IMR-90 (cell line): ENCODE data around the gene SCGB1A1. TPM values are rescaled to one million over a fixed set of nuclear protein-coding genes. Genes with fewer than 3 reads are reported as not detected.

Experiments used
- ATAC-seq: fragments of 200-7000 bp; cut with Tn5 transposase; 2 replicates; pipeline ENCODE4 v1.9.1; 2020; ENCODE audit warnings: low read depth, mild to moderate bottlenecking, moderate library complexity
- BruUV-seq: library from RNA; stranded (reverse); fragments of 400-500 nt; replicated peaks from 2 replicates; lab custom pipeline; 2021; lab: Mats Ljungman, UMichigan
- CTCF ChIA-PET: fragments of 300-600 bp; formaldehyde crosslinking; extraction: SDS; loops from one replicate; lab custom pipeline; 2021; ENCODE audit warnings: antibody characterized with exemption; lab: Yijun Ruan, JAX
- POLR2A ChIA-PET: fragments of 300-600 bp; sonication (Branson Sonifier 250); formaldehyde crosslinking; loops from one replicate; lab custom pipeline; 2022; ENCODE audit warnings: antibody characterized with exemption; ENCODE audit not compliant: unreplicated experiment; lab: Charles Lee
- DNase-seq: peaks from one replicate; pipeline ENCODE4 v3.0.0; 2013
- H2AFZ ChIP-seq: replicated peaks from 2 replicates; pipeline ENCODE3; 2013; ENCODE audit warnings: low read length, mild to moderate bottlenecking; ENCODE audit not compliant: poor library complexity
- H2AK5ac ChIP-seq: 2 replicates; pipeline ENCODE4 v1.6.1; 2013; ENCODE audit warnings: low read depth, low read length, inconsistent platforms
- H2AK9ac ChIP-seq: replicated peaks from 2 replicates; pipeline ENCODE3; 2013; ENCODE audit warnings: mild to moderate bottlenecking, low read depth, low read length, moderate library complexity; ENCODE audit not compliant: poor library complexity
- H2BK120ac ChIP-seq: 2 replicates; pipeline ENCODE4 v1.6.1; 2013; ENCODE audit warnings: low read depth, low read length, inconsistent platforms
- H2BK15ac ChIP-seq: 3 replicates; pipeline ENCODE4 v1.6.1; 2013; ENCODE audit warnings: low read depth, low read length, inconsistent platforms
- H2BK20ac ChIP-seq: 2 replicates; pipeline ENCODE4 v1.6.1; 2013; ENCODE audit warnings: low read depth, mild to moderate bottlenecking, inconsistent platforms, low read length, moderate library complexity
- H2BK5ac ChIP-seq: 2 replicates; pipeline ENCODE4 v1.6.1; 2013; ENCODE audit warnings: mild to moderate bottlenecking, low read depth, low read length, inconsistent platforms; ENCODE audit not compliant: poor library complexity, severe bottlenecking
- H3K14ac ChIP-seq: replicated peaks from 2 replicates; pipeline ENCODE4 v1.6.1; 2013; ENCODE audit warnings: low read depth, low read length, inconsistent platforms
- H3K18ac ChIP-seq: 2 replicates; pipeline ENCODE4 v1.6.1; 2013; ENCODE audit warnings: low read depth, low read length, control low read depth
- H3K23ac ChIP-seq: 2 replicates; pipeline ENCODE4 v1.6.1; 2013; ENCODE audit warnings: low read depth, low read length, inconsistent platforms
- H3K27ac ChIP-seq: 2 replicates; pipeline ENCODE4 v1.5.1; 2013; ENCODE audit warnings: mild to moderate bottlenecking, control low read depth, low read length; ENCODE audit not compliant: insufficient read depth
- H3K27me3 ChIP-seq: 2 replicates; pipeline ENCODE4 v1.6.1; 2013; ENCODE audit warnings: low read length; ENCODE audit not compliant: control insufficient read depth, insufficient read depth
- H3K36me3 ChIP-seq: 2 replicates; pipeline ENCODE4 v1.6.1; 2013; ENCODE audit warnings: low read length, mixed read lengths; ENCODE audit not compliant: control insufficient read depth, insufficient read depth
- H3K4ac ChIP-seq: 2 replicates; pipeline ENCODE4 v1.6.1; 2013; ENCODE audit warnings: low read depth, low read length, inconsistent platforms
- H3K4me1 ChIP-seq: 2 replicates; pipeline ENCODE4 v1.6.1; 2013; ENCODE audit warnings: low read length, mixed read lengths; ENCODE audit not compliant: control insufficient read depth, insufficient read depth
- H3K4me2 ChIP-seq: 2 replicates; pipeline ENCODE4 v1.6.1; 2013; ENCODE audit warnings: low read depth, mild to moderate bottlenecking, control low read depth, low read length, moderate library complexity
- H3K4me3 ChIP-seq: 2 replicates; pipeline ENCODE4 v1.5.1; 2013; ENCODE audit warnings: low read depth, mild to moderate bottlenecking, control low read depth, low read length, moderate library complexity; ENCODE audit not compliant: insufficient read depth
- H3K56ac ChIP-seq: 2 replicates; pipeline ENCODE4 v1.6.1; 2013; ENCODE audit warnings: low read length, inconsistent platforms; ENCODE audit not compliant: insufficient read depth; ENCODE audit errors: extremely low read depth
- H3K79me1 ChIP-seq, 2 experiments: 2 replicates each; pipeline ENCODE4 v1.6.1; 2013; ENCODE audit warnings: low read length in 2 of 2, inconsistent platforms in 1 of 2, low read depth in 1 of 2
- H3K9ac ChIP-seq: 2 replicates; pipeline ENCODE4 v1.6.1; 2013; ENCODE audit warnings: low read depth, low read length, control low read depth
- H3K9me1 ChIP-seq: 2 replicates; pipeline ENCODE4 v1.6.1; 2013; ENCODE audit warnings: low read length, inconsistent platforms; ENCODE audit not compliant: insufficient read depth
- H3K9me3 ChIP-seq: 2 replicates; pipeline ENCODE4 v1.6.1; 2013; ENCODE audit warnings: low read length; ENCODE audit not compliant: control insufficient read depth, insufficient read depth
- H4K20me1 ChIP-seq: 2 replicates; pipeline ENCODE4 v1.6.1; 2013; ENCODE audit warnings: low read length, inconsistent platforms; ENCODE audit not compliant: insufficient read depth
- H4K5ac ChIP-seq: 2 replicates; pipeline ENCODE4 v1.6.1; 2013; ENCODE audit warnings: mild to moderate bottlenecking, low read depth, low read length, control low read depth
- H4K8ac ChIP-seq, 2 experiments: 2 replicates each; pipeline ENCODE4 v1.6.1; 2013; ENCODE audit warnings: low read depth in 2 of 2, low read length in 2 of 2, control low read depth in 1 of 2, inconsistent platforms in 1 of 2
- H4K91ac ChIP-seq: 2 replicates; pipeline ENCODE4 v1.6.1; 2013; ENCODE audit warnings: low read depth, low read length, inconsistent platforms; ENCODE audit not compliant: insufficient read depth
- CHD1 ChIP-seq: IDR thresholded peaks from 2 replicates; pipeline ENCODE4 v1.6.1; 2012; ENCODE audit warnings: low read depth, low read length, improper control_type of control experiment
- MAFK ChIP-seq: IDR thresholded peaks from 2 replicates; pipeline ENCODE4 v1.6.1; 2012; ENCODE audit warnings: low read depth, low read length, improper control_type of control experiment
- POLR2A ChIP-seq: IDR thresholded peaks from 2 replicates; pipeline ENCODE4 v1.6.1; 2012; ENCODE audit warnings: mild to moderate bottlenecking, low read depth, low read length
- RAD21 ChIP-seq: IDR thresholded peaks from 2 replicates; pipeline ENCODE4 v1.6.1; 2012; ENCODE audit warnings: low read length, improper control_type of control experiment
- RCOR1 ChIP-seq: IDR thresholded peaks from 2 replicates; pipeline ENCODE4 v1.6.1; 2012; ENCODE audit warnings: mild to moderate bottlenecking, low read length, improper control_type of control experiment; ENCODE audit not compliant: insufficient replicate concordance
- RFX5 ChIP-seq: IDR thresholded peaks from 2 replicates; pipeline ENCODE4 v1.8.0; 2012; ENCODE audit warnings: low read depth, mild to moderate bottlenecking, low read length, moderate library complexity
- WGBS, 2 experiments: methylation state at CpG; one replicate each; pipeline versions ENCODE4 v1.1.5 to v1.1.7; 2013; ENCODE audit warnings: missing lambda C conversion rate in 2 of 2; ENCODE audit not compliant: insufficient read length in 1 of 2; ENCODE audit errors: extremely low coverage in 2 of 2; 5-methylcytosine and 5-hydroxymethylcytosine counted together
- dilution Hi-C: fragments of 300-500 bp; cut with HindIII; formaldehyde crosslinking; loops from one replicate; pipeline ENCODE4 v1.14.3; 2018; ENCODE audit warnings: low sequenced_read_pairs; ENCODE audit not compliant: unreplicated experiment
- in situ Hi-C: fragments of 300-500 bp; cut with MboI; formaldehyde crosslinking; loops from 3 replicates; pipeline ENCODE4 v1.14.3; 2019; ENCODE audit warnings: low sequenced_read_pairs, inconsistent platforms, mixed read lengths
- intact Hi-C: fragments of 100-400 bp; cut with micrococcal nuclease; formaldehyde crosslinking; loops from 2 replicates; pipeline ENCODE4 v1.10.0; 2022
- polyA plus RNA-seq, 3 experiments: library from polyadenylated mRNA; depleted of rRNA; stranded (reverse); fragments of >200 nt; gene quantifications; 2 replicates each; pipeline ENCODE4 v1.2.3, GENCODE V29; 2012; ENCODE audit warnings: low replicate concordance in 1 of 3
- total RNA-seq: library from RNA; depleted of rRNA; stranded (reverse); fragments of >200 nt; gene quantifications from 2 replicates; pipeline ENCODE4 v1.2.3, GENCODE V29; 2012
- TF ChIP-seq, protein P1 (sequence below): fragments of 150-350 bp; IDR thresholded peaks from 2 replicates; pipeline ENCODE4 v1.6.1; 2017; ENCODE audit warnings: mild to moderate bottlenecking, antibody characterized with exemption, low read length, low read depth
- TF ChIP-seq, protein P2 (sequence below): conservative IDR thresholded peaks from 2 replicates; pipeline ENCODE4 v1.5.1; 2012; ENCODE audit warnings: mild to moderate bottlenecking, low read depth, low read length, improper control_type of control experiment

SCGB1A1 gene
- total and polyA plus RNA-seq, 2 of the 4 experiments (the other 2 are of a cell fraction), result not detected

DNA sequence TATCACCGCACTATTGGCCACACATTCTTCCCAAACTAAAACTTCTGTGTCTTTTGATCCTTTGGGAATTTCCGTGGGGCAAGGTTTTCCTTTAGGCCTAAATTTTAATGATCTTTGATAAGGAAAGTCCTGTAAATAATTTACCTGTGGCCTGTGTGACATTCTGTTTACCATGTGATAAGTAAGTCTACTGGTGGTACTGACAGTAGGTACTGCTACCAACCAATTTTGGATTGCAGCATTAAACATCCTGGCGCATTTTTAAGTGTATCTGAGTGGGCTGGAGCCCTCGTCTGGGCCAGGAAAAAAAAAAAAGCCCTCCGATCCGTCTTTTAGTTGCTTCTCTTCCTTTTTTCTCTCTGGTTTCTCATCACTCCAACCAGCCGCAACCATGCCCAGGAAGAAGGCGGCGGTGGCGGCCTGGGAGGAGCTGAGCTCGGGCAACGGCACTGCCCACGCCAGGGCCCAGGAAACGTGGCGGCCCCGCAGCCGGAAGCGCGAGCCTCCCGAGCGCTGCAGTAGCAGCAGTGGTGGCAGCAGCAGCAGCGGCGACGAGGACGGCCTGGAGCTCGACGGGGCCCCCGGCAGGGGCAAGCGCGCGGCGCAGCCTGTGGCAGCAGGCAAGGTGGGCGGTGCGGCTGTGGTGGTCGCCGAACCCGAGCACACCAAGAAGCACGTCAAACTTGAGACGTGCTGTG, 47.9 kb upstream of the SCGB1A1 start:
- no peaks in the 10 kb centered on the region for H4K20me1 ChIP-seq
- no peaks in the 10 kb centered on the region for H3K36me3 ChIP-seq
- H3K23ac ChIP-seq, result no peak overlapping the region
- H3K4ac ChIP-seq, result no peak overlapping the region
- in situ Hi-C loops (no loop called here), dilution Hi-C loops (no loop called here), intact Hi-C loops (no loop called here)
- ATAC-seq, result no peak; the same call in 1 of the 2 replicates
- BruUV-seq, result no TSS peak
- H2AFZ ChIP-seq, result no peak overlapping the region
- CTCF ChIA-PET, result no interaction called here
- no peak overlapping the region for H2BK5ac ChIP-seq
- no peak overlapping the region for H2AK5ac ChIP-seq
- peaks cover 14% of the 10 kb centered on the region; the same call in 1 of the 2 replicates for H3K27me3 ChIP-seq
- POLR2A ChIA-PET, result no interaction called here
- TF ChIP-seq, protein P1, sequence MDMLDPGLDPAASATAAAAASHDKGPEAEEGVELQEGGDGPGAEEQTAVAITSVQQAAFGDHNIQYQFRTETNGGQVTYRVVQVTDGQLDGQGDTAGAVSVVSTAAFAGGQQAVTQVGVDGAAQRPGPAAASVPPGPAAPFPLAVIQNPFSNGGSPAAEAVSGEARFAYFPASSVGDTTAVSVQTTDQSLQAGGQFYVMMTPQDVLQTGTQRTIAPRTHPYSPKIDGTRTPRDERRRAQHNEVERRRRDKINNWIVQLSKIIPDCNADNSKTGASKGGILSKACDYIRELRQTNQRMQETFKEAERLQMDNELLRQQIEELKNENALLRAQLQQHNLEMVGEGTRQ, result no peak
- TF ChIP-seq CHD1 (no peak), RCOR1 (no peak), MAFK (no peak), RFX5 (no peak), RAD21 (no peak), POLR2A (no peak)
- TF ChIP-seq, protein P2, sequence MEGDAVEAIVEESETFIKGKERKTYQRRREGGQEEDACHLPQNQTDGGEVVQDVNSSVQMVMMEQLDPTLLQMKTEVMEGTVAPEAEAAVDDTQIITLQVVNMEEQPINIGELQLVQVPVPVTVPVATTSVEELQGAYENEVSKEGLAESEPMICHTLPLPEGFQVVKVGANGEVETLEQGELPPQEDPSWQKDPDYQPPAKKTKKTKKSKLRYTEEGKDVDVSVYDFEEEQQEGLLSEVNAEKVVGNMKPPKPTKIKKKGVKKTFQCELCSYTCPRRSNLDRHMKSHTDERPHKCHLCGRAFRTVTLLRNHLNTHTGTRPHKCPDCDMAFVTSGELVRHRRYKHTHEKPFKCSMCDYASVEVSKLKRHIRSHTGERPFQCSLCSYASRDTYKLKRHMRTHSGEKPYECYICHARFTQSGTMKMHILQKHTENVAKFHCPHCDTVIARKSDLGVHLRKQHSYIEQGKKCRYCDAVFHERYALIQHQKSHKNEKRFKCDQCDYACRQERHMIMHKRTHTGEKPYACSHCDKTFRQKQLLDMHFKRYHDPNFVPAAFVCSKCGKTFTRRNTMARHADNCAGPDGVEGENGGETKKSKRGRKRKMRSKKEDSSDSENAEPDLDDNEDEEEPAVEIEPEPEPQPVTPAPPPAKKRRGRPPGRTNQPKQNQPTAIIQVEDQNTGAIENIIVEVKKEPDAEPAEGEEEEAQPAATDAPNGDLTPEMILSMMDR, result no peak
- no peak overlapping the region for H4K8ac ChIP-seq
- DNase-seq, result no peak
- no peaks in the 10 kb centered on the region for H3K79me1 ChIP-seq
- peaks cover 2% of the 10 kb centered on the region; the same call in 1 of the 2 replicates for H3K9me3 ChIP-seq
- H3K56ac ChIP-seq, result no peak overlapping the region
- no peak overlapping the region for H3K4me2 ChIP-seq
- no peak overlapping the region for H2BK20ac ChIP-seq
- no peak overlapping the region for H4K5ac ChIP-seq
- H3K4me1 ChIP-seq, result no peaks in the 10 kb centered on the region
- 39% methylated on average over 17 of the region's 39 CpGs; no CpG with 5 or more reads in 1 of the 2 experiments for WGBS, 2 experiments
- no peak overlapping the region for H3K4me3 ChIP-seq
- H2AK9ac ChIP-seq, result no peak overlapping the region
- H3K9me1 ChIP-seq, result no peaks in the 10 kb centered on the region
- H3K18ac ChIP-seq, result no peak overlapping the region
- H2BK15ac ChIP-seq, result no peak overlapping the region
- no peak overlapping the region for H2BK120ac ChIP-seq
- H3K14ac ChIP-seq, result no peak overlapping the region
- no peak overlapping the region for H3K27ac ChIP-seq
- no peak overlapping the region for H4K91ac ChIP-seq
- no peak overlapping the region for H3K9ac ChIP-seq
